ENCODE results near the gene DROSHA. TPM values are rescaled to one million over a fixed set of nuclear protein-coding genes. Genes with fewer than 3 reads are reported as not detected.

Gene DROSHA
- total and polyA plus RNA-seq, 10 of the 15 experiments (the other 5 are each of a cell fraction or from before 2014, with no cell fraction given), result 27.9 to 55.0 (median 37.6) TPM

- FAIRE-seq (no peak), DNase-seq (ENCODE audit: low read depth, low spot score) (no peak), ATAC-seq (no peak)
- TF ChIP-seq KLF5 (IDR thresholded peaks at IDR 0.05; ENCODE audit: partially characterized antibody), result no peak
- TF ChIP-seq ZNF207 (IDR thresholded peaks at IDR 0.05; ENCODE audit: borderline replicate concordance), result no peak
- TF ChIP-seq ESRRA (IDR thresholded peaks at IDR 0.05; ENCODE audit: low read length), result no peak
- no peak for TF ChIP-seq CHD4 (IDR thresholded peaks at IDR 0.05)
- no peak for TF ChIP-seq RELA (IDR thresholded peaks at IDR 0.05; ENCODE audit: borderline replicate concordance, partially characterized antibody)
- no peak for TF ChIP-seq JUND (IDR thresholded peaks at IDR 0.05; ENCODE audit: low read depth, low read length)
- TF ChIP-seq USF2 (IDR thresholded peaks at IDR 0.05; ENCODE audit: borderline replicate concordance, low read depth, low read length), result no peak
- BruUV-seq (replicated peaks), result no TSS peak
- Histone ChIP-seq H3K36me3 (ENCODE audit: control insufficient read depth in 2 of 2, insufficient read depth in 2 of 2, low read length in 1 of 2) (peaks cover 3 to 8% of the 10 kb centered on the region in 2 experiments; a peak in 3 of 4 replicates), H3K9ac (ENCODE audit: control insufficient read depth, insufficient read depth, low read length) (no peak overlapping the region), H3K27me3 (replicated peaks in 1 of 2; ENCODE audit: control insufficient read depth in 2 of 2, insufficient read depth in 2 of 2, low read length in 1 of 2) (no peaks in the 10 kb centered on the region), H3K4me2 (ENCODE audit: control insufficient read depth, insufficient read depth) (no peak overlapping the region), H3K9me3 (replicated peaks; ENCODE audit: control insufficient read depth, insufficient read depth, low read length) (no peaks in the 10 kb centered on the region), H3K27ac (ENCODE audit: control insufficient read depth, insufficient read depth) (no peak overlapping the region), H3K4me1 (ENCODE audit: control insufficient read depth, insufficient read depth, low read length) (no peaks in the 10 kb centered on the region), H3K4me3 (no peak overlapping the region), H4K20me1 (ENCODE audit: control insufficient read depth, insufficient read depth) (no peaks in the 10 kb centered on the region), H3K79me2 (ENCODE audit: control insufficient read depth, insufficient read depth, low read length) (no peaks in the 10 kb centered on the region), H2AFZ (ENCODE audit: control insufficient read depth, low read depth, low read length) (no peak overlapping the region)
- 97% methylated on average over 5 of the region's 5 CpGs for WGBS (ENCODE audit: insufficient coverage, insufficient replicate concordance, low lambda C conversion rate, missing lambda C conversion rate)
- in situ Hi-C loops (cut with MboI) (no loop called here), intact Hi-C loops (cut with micrococcal nuclease; ENCODE audit: unreplicated experiment) (no loop called here)
- CTCF ChIA-PET, result no interaction called here
- SMC1A ChIA-PET (ENCODE audit: uncharacterized antibody, unreplicated experiment), result no interaction called here
- POLR2A ChIA-PET, result no interaction called here
- RAD21 ChIA-PET (ENCODE audit: unreplicated experiment), result no interaction called here
Observed at GRCh38 chr5:31477971-31478370, 53.9 kb downstream of the DROSHA start.

GRCh38 chr5:31477516-31477915, 54.4 kb downstream of the DROSHA start:
- ChIA-PET POLR2A (no interaction called here), SMC1A (ENCODE audit: uncharacterized antibody, unreplicated experiment) (no interaction called here), CTCF (no interaction called here), RAD21 (ENCODE audit: unreplicated experiment) (no interaction called here)
- Histone ChIP-seq H3K36me3 (ENCODE audit: control insufficient read depth in 2 of 2, insufficient read depth in 2 of 2, low read length in 1 of 2) (peaks cover 3 to 8% of the 10 kb centered on the region in 2 experiments; a peak in 3 of 4 replicates), H3K9ac (ENCODE audit: control insufficient read depth, insufficient read depth, low read length) (no peak overlapping the region), H3K27ac (ENCODE audit: control insufficient read depth, insufficient read depth) (no peak overlapping the region), H3K4me2 (ENCODE audit: control insufficient read depth, insufficient read depth) (no peak overlapping the region), H3K4me3 (no peak overlapping the region), H3K79me2 (ENCODE audit: control insufficient read depth, insufficient read depth, low read length) (no peaks in the 10 kb centered on the region), H2AFZ (ENCODE audit: control insufficient read depth, low read depth, low read length) (no peak overlapping the region), H3K4me1 (ENCODE audit: control insufficient read depth, insufficient read depth, low read length) (no peaks in the 10 kb centered on the region), H4K20me1 (ENCODE audit: control insufficient read depth, insufficient read depth) (no peaks in the 10 kb centered on the region), H3K9me3 (replicated peaks; ENCODE audit: control insufficient read depth, insufficient read depth, low read length) (no peaks in the 10 kb centered on the region), H3K27me3 (replicated peaks in 1 of 2; ENCODE audit: control insufficient read depth in 2 of 2, insufficient read depth in 2 of 2, low read length in 1 of 2) (no peaks in the 10 kb centered on the region)
- WGBS (ENCODE audit: insufficient coverage, insufficient replicate concordance, low lambda C conversion rate, missing lambda C conversion rate), result 97% methylated on average over 2 of the region's 2 CpGs
- ATAC-seq (no peak), FAIRE-seq (no peak), DNase-seq (ENCODE audit: low read depth, low spot score) (no peak)
- intact Hi-C loops (cut with micrococcal nuclease; ENCODE audit: unreplicated experiment), result no loop called here
- BruUV-seq (replicated peaks), result no TSS peak
- TF ChIP-seq ZNF687 (IDR thresholded peaks at IDR 0.05), result no peak
- in situ Hi-C loops (cut with MboI), result no loop called here
